Keratinocyte (primary cell): ENCODE data around the gene DHX36.

Experiments
- EZH2 ChIP-seq: IDR thresholded peaks from one replicate; pipeline ENCODE4 v1.6.1; 2012; ENCODE audit warnings: inconsistent platforms, mild to moderate bottlenecking, low read length, moderate library complexity
- TF ChIP-seq, protein P1 (sequence below), 3 experiments: IDR thresholded peaks in 1 of 3; conservative IDR thresholded peaks in 1 of 3; optimal IDR thresholded peaks in 1 of 3; 2 replicates in 2 of 3; 3 replicates in 1 of 3; pipeline versions ENCODE3 to v1.5.1; 2011; ENCODE audit warnings: low read length in 3 of 3, mild to moderate bottlenecking in 3 of 3, moderate library complexity in 2 of 3, control low read depth in 1 of 3, inconsistent platforms in 1 of 3; ENCODE audit not compliant: insufficient read depth in 2 of 3; ENCODE audit errors: extremely low read depth in 1 of 3

DNA sequence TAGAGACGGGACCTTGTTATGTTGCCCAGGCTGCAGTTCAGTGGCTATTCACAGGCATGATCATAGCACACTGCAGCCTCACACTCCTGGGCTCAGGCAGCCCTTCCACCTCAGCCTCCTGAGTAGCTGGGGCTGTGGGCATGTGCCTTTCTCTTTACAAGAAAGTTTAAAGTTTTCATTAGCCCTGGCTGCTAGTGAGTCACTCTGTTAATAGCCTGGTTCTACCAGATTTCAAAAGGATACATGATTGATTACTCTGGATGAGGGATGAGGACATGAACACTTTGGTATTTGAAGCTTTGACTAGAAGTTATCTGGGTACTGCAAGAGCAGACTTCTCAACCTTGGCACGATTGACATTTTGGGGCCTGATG, 95.1 kb downstream of the DHX36 start:
- TF ChIP-seq, protein P1, sequence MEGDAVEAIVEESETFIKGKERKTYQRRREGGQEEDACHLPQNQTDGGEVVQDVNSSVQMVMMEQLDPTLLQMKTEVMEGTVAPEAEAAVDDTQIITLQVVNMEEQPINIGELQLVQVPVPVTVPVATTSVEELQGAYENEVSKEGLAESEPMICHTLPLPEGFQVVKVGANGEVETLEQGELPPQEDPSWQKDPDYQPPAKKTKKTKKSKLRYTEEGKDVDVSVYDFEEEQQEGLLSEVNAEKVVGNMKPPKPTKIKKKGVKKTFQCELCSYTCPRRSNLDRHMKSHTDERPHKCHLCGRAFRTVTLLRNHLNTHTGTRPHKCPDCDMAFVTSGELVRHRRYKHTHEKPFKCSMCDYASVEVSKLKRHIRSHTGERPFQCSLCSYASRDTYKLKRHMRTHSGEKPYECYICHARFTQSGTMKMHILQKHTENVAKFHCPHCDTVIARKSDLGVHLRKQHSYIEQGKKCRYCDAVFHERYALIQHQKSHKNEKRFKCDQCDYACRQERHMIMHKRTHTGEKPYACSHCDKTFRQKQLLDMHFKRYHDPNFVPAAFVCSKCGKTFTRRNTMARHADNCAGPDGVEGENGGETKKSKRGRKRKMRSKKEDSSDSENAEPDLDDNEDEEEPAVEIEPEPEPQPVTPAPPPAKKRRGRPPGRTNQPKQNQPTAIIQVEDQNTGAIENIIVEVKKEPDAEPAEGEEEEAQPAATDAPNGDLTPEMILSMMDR (optimal IDR thresholded peaks at IDR 0.05 in 1 of 3, IDR thresholded peaks at IDR 0.05 in 1 of 3, conservative IDR thresholded peaks at IDR 0.05 in 1 of 3; ENCODE audit: extremely low read depth in 1 of 3, insufficient read depth in 2 of 3, low read length in 3 of 3): no peak
- no peak for TF ChIP-seq EZH2
